NT2/D1 (cell line): Measurements from ENCODE around the gene EPB41L5.

Experiments
- DNase-seq: peaks from one replicate; pipeline ENCODE4 v3.0.0-alpha.2; 2011; ENCODE audit warnings: low read depth, low spot score
- H3K27me3 ChIP-seq: 2 replicates; pipeline ENCODE4 v1.6.0; 2011; ENCODE audit warnings: mild to moderate bottlenecking; ENCODE audit not compliant: insufficient read length, insufficient read depth
- H3K36me3 ChIP-seq: 2 replicates; pipeline ENCODE4 v1.6.1; 2011; ENCODE audit warnings: mild to moderate bottlenecking, low read length, mixed read lengths; ENCODE audit not compliant: insufficient read depth, insufficient read length
- H3K4me1 ChIP-seq: 2 replicates; pipeline ENCODE4 v1.5.1; 2011; ENCODE audit not compliant: insufficient read depth, insufficient read length
- H3K4me3 ChIP-seq: 2 replicates; pipeline ENCODE4 v1.5.1; 2011; ENCODE audit warnings: low read depth; ENCODE audit not compliant: insufficient read length
- H3K9ac ChIP-seq: 2 replicates; pipeline ENCODE4 v1.6.0; 2011; ENCODE audit warnings: low read depth; ENCODE audit not compliant: insufficient read length
- H3K9me3 ChIP-seq: 2 replicates; pipeline ENCODE4 v1.5.1; 2011; ENCODE audit warnings: mild to moderate bottlenecking, low read length; ENCODE audit not compliant: insufficient read depth
- SUZ12 ChIP-seq: IDR thresholded peaks from 2 replicates; pipeline ENCODE4 v1.6.1; 2011; ENCODE audit not compliant: insufficient read length, insufficient read depth; ENCODE audit errors: extremely low read depth
- YY1 ChIP-seq: IDR thresholded peaks from 2 replicates; pipeline ENCODE4 v1.6.1; 2011; ENCODE audit not compliant: insufficient read length, insufficient read depth
- ZNF274 ChIP-seq: IDR thresholded peaks from 2 replicates; pipeline ENCODE4 v1.6.1; 2011; ENCODE audit warnings: mild to moderate bottlenecking, low read depth, low read length

Gene EPB41L5

GRCh38 chr2:120204022-120204405, 191.1 kb downstream of the EPB41L5 start:
- H3K4me1 ChIP-seq: peaks cover 19% of the 10 kb centered on the region
- TF ChIP-seq ZNF274 (no peak), YY1 (no peak), SUZ12 (no peak)
- no peak for DNase-seq
- H3K27me3 ChIP-seq: no peaks in the 10 kb centered on the region
- H3K9ac ChIP-seq: peak overlapping the region; percentile 26
- no peak overlapping the region for H3K4me3 ChIP-seq
- no peaks in the 10 kb centered on the region for H3K36me3 ChIP-seq
- H3K9me3 ChIP-seq: no peaks in the 10 kb centered on the region

- Histone ChIP-seq H3K4me1 (peaks cover 19% of the 10 kb centered on the region), H3K4me3 (no peak overlapping the region), H3K36me3 (no peaks in the 10 kb centered on the region), H3K9ac (no peak overlapping the region), H3K27me3 (no peaks in the 10 kb centered on the region), H3K9me3 (no peaks in the 10 kb centered on the region)
- TF ChIP-seq ZNF274 (no peak), YY1 (no peak), SUZ12 (no peak)
- DNase-seq: no peak
Measured at GRCh38 chr2:120204417-120204816, 191.5 kb downstream of the EPB41L5 start.

GRCh38 chr2:120204945-120205670, 192.2 kb downstream of the EPB41L5 start:
- Histone ChIP-seq H3K36me3 (no peaks in the 10 kb centered on the region), H3K27me3 (no peaks in the 10 kb centered on the region), H3K4me3 (no peak overlapping the region), H3K9ac (no peak overlapping the region), H3K4me1 (peaks cover 19% of the 10 kb centered on the region), H3K9me3 (no peaks in the 10 kb centered on the region)
- no peak for TF ChIP-seq SUZ12
- no peak for TF ChIP-seq ZNF274
- TF ChIP-seq YY1: no peak
- DNase-seq: no peak

GRCh38 chr2:120206022-120206581, 193.2 kb downstream of the EPB41L5 start:
- DNase-seq: peak; percentile 25

GRCh38 chr2:120208381-120209353, 195.8 kb downstream of the EPB41L5 start:
- Histone ChIP-seq H3K4me1 (peaks cover 14% of the 10 kb centered on the region), H3K36me3 (no peaks in the 10 kb centered on the region), H3K9me3 (no peaks in the 10 kb centered on the region), H3K27me3 (no peaks in the 10 kb centered on the region), H3K4me3 (no peak overlapping the region), H3K9ac (no peak overlapping the region)
- TF ChIP-seq SUZ12 (no peak), YY1 (no peak), ZNF274 (no peak)
- no peak for DNase-seq

More at GRCh38 chr2:120206022-120206581, 193.2 kb downstream of the EPB41L5 start:
- TF ChIP-seq YY1: no peak
- TF ChIP-seq ZNF274: no peak
- TF ChIP-seq SUZ12: no peak
- no peaks in the 10 kb centered on the region for H3K9me3 ChIP-seq
- H3K36me3 ChIP-seq: no peaks in the 10 kb centered on the region
- peaks cover 19% of the 10 kb centered on the region for H3K4me1 ChIP-seq
- H3K27me3 ChIP-seq: no peaks in the 10 kb centered on the region
- H3K9ac ChIP-seq: no peak overlapping the region
- H3K4me3 ChIP-seq: no peak overlapping the region

GRCh38 chr2:120209427-120210269, 196.8 kb downstream of the EPB41L5 start:
- H3K4me3 ChIP-seq: no peak overlapping the region
- H3K27me3 ChIP-seq: no peaks in the 10 kb centered on the region
- DNase-seq: no peak
- TF ChIP-seq SUZ12: no peak
- no peak for TF ChIP-seq ZNF274
- TF ChIP-seq YY1: no peak
- H3K9ac ChIP-seq: no peak overlapping the region
- H3K4me1 ChIP-seq: peaks cover 8% of the 10 kb centered on the region
- H3K9me3 ChIP-seq: no peaks in the 10 kb centered on the region
- no peaks in the 10 kb centered on the region for H3K36me3 ChIP-seq
